Measurements from ENCODE around the gene MRTFA.

The MRTFA gene

DNA sequence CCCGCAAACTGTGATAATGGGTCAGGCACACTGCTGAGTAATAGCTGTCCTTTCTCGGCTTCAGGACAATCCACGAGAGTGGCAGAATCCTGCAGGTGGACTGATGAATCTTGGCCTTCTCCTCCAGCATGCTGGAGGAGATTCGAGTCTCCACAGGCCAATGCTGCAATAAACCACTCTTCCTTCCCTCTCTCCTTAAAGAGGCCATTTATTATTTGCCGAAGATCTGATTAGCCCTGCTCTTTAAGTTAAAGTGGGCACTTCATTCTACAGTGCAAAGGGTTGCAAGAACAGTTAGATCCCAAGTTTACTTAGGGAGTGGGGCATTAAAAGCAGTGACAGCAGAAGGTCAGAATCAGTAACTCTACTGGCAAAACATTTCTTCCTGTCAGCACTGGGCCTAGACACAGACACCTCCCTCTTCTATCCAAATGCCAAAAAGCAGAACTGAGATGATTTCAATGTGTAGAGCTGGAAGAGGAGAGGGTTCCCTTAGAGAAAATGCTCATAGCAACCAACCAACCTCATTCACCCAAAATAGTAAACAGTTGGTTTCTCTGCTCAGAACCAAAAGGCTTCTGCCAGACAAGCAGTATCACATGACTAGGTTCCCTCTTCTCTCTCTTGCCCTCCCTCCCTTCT is 144.4 kb downstream of the MRTFA start:
- H3K4me1 ChIP-seq (ENCODE audit: control insufficient read depth, low read depth, low read length): peaks cover 5% of the 10 kb centered on the region

DNA sequence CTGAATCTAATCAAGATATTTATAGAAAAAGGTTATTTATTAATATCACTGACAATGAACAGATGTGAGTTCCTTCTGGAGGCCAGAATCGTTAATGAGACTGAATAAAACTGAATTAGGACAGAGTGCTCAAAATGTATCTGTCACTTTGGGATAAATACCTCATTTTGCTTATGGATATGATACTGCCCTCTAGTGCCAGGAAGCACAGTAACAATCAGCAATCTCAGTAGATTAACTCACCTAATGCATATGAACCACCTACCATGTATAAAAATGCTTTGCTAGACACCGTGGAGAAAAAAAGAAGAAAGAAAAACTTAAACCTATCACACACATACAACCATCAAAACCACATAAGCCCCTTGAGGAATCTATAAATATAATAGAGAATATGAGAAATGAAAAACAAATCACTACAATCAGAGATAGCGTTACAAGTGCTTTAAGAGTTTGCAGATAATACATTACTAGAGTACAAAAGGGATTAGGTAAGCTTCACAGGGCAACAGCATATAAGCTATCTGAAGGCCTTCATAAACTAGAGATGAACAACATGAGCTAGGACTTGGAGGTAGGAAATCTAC is 148.8 kb downstream of the MRTFA start:
- Histone ChIP-seq H3K4me1 (ENCODE audit: control insufficient read depth, low read depth, low read length) (peaks cover 5% of the 10 kb centered on the region), H3K9ac (ENCODE audit: low read length) (no peak overlapping the region), H3K9me3 (ENCODE audit: control insufficient read depth, low read depth, low read length) (no peaks in the 10 kb centered on the region), H3K27me3 (ENCODE audit: control insufficient read depth, insufficient read depth, low read length) (no peaks in the 10 kb centered on the region), H3K4me3 (ENCODE audit: low read length) (no peak overlapping the region), H3K36me3 (ENCODE audit: control insufficient read depth, low read depth, low read length) (no peaks in the 10 kb centered on the region), H3K27ac (ENCODE audit: low read length) (no peak overlapping the region)

More for the DNA sequence above, 144.4 kb downstream of the MRTFA start:
- Histone ChIP-seq H3K9ac (ENCODE audit: low read length) (no peak overlapping the region), H3K27ac (ENCODE audit: low read length) (no peak overlapping the region), H3K36me3 (ENCODE audit: control insufficient read depth, low read depth, low read length) (no peaks in the 10 kb centered on the region), H3K9me3 (ENCODE audit: control insufficient read depth, low read depth, low read length) (no peaks in the 10 kb centered on the region), H3K27me3 (ENCODE audit: control insufficient read depth, insufficient read depth, low read length) (no peaks in the 10 kb centered on the region), H3K4me3 (ENCODE audit: low read length) (no peak overlapping the region)

DNA sequence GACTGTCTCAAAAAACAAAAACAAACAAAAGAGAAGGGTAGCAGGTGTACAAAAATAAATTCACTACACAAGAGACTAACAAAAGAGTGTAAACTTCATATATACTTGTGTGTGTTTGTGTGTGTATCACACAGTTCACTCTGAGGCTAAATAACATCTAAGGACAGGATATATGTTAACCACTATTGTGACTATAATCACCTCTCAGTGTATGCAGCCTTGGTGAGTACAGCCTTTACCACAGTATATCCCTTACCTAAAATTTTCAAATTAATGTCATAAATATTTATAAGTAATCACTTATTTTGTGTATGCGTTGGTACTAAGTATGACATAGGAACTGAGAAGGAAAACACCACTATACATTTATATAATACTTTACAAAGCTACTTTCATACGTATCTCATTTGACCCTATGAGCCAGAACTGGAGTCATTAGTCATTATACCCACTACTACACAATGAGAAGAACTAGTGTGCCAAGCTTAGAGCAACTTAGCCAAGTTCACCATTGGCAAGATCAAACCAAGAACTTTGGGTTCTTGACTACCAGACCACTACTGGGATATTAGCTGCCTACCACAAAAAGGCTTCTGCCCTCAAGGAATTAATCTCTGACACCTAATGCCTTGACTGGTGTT is 149.4 kb downstream of the MRTFA start:
- no peaks in the 10 kb centered on the region for H3K36me3 ChIP-seq (ENCODE audit: control insufficient read depth, low read depth, low read length)
- no peaks in the 10 kb centered on the region for H3K9me3 ChIP-seq (ENCODE audit: control insufficient read depth, low read depth, low read length)
- no peak overlapping the region for H3K9ac ChIP-seq (ENCODE audit: low read length)
- no peak overlapping the region for H3K27ac ChIP-seq (ENCODE audit: low read length)
- no peak overlapping the region for H3K4me3 ChIP-seq (ENCODE audit: low read length)
- no peaks in the 10 kb centered on the region for H3K4me1 ChIP-seq (ENCODE audit: control insufficient read depth, low read depth, low read length)
- H3K27me3 ChIP-seq (ENCODE audit: control insufficient read depth, insufficient read depth, low read length): no peaks in the 10 kb centered on the region

DNA sequence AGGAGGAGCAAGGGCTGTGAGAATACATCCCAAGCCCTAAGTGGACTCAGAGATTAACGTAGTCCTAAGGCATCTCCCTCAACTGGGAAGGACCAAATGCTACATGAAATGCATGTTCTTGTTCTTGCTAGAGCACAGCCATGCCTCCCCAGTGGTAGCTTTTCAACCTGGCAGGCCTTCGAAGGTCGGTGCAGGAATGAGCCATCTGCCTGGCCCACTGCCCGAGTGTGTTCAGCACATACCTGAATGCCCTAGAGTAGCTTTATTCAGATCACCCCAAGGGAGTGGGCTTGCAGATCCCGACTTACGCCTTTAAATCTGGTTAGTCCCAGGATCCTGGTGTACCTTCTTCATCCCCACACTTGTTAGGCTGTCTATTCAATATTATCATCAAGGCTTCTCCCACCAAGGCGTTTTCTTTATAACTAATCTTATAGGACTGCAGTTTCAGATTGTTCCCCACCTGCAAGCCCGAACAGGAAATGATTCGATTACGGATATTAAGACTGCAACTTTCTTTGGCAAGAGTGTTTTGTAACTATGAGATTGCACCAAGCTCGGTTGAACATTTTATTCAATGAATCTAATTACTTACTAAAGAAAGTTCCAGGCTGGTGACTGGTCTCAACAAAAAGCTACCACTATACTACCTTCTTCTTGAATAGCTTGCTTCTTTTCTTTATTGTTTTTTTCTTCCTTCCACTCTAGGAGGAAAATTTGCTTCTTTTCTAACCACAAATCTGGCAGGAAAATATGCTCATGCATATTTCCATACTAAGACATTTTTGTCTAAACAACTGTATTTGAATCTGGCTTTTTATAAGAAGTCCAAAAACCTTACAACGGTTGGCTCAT is 150.5 kb downstream of the MRTFA start:
- H3K4me3 ChIP-seq (ENCODE audit: low read length): no peak overlapping the region
- no peak overlapping the region for H3K27ac ChIP-seq (ENCODE audit: low read length)
- no peaks in the 10 kb centered on the region for H3K4me1 ChIP-seq (ENCODE audit: control insufficient read depth, low read depth, low read length)

DNA sequence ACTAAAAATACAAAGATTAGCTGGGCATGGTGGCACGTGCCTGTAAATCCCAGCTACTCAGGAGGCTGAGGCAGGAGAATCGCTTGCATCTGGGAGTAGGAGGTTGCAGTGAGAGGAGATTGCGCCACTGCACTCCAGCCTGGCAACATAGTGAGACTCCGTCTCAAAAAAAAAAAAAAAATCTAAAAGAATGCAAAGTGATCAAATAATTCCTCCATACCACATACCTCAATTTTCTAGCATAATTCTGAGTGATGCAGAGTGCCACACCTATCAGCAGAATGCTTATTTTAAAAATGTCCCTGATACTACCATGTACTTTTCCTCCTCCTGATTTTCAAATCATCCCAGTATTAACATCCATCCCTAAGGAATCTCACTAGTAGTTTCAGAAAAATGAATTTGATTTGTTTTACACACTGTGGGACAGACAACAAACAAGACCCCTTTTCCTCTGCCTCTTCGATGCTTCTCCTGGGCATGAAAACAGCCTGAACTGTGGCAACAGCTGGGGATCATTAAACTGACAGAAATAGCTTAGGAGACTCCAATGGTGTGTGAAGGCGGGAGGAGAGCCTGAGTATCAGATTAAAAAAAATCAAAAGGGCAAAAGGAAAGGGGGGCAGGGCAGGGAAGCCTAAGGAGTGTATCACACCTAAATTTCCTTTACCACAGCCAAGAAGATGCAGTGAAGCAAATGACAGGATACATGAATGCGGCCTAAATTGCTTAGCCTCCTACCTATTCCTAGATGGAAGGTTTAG is 151.4 kb downstream of the MRTFA start:
- no peak overlapping the region for H3K9ac ChIP-seq (ENCODE audit: low read length)
- no peak overlapping the region for H3K4me3 ChIP-seq (ENCODE audit: low read length)
- H3K27me3 ChIP-seq (ENCODE audit: control insufficient read depth, insufficient read depth, low read length): no peaks in the 10 kb centered on the region
- H3K4me1 ChIP-seq (ENCODE audit: control insufficient read depth, low read depth, low read length): no peaks in the 10 kb centered on the region
- H3K36me3 ChIP-seq (ENCODE audit: control insufficient read depth, low read depth, low read length): no peaks in the 10 kb centered on the region
- H3K9me3 ChIP-seq (ENCODE audit: control insufficient read depth, low read depth, low read length): no peaks in the 10 kb centered on the region
- H3K27ac ChIP-seq (ENCODE audit: low read length): no peak overlapping the region

More for the DNA sequence above, 150.5 kb downstream of the MRTFA start:
- H3K27me3 ChIP-seq (ENCODE audit: control insufficient read depth, insufficient read depth, low read length): no peaks in the 10 kb centered on the region
- H3K36me3 ChIP-seq (ENCODE audit: control insufficient read depth, low read depth, low read length): no peaks in the 10 kb centered on the region
- no peak overlapping the region for H3K9ac ChIP-seq (ENCODE audit: low read length)
- no peaks in the 10 kb centered on the region for H3K9me3 ChIP-seq (ENCODE audit: control insufficient read depth, low read depth, low read length)

DNA sequence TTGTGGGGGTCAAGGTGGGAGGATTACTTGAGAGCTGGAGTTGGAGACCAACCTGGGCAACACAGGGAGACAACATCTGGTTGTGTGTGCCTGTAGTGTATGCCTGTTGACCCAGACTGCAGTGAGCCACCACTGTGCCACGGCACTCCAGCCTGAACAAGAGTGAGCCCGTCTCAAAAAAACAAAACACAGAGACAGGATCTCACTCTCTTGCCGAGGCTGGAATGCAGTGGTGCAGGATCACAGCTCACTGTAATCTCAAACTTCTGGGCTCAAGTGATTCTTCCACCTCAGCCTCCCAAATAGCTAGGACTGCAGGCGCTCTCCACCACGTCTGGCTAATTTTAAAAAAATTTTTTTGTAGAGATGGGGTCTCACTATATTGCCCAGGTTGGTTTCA is 153.6 kb downstream of the MRTFA start:
- Histone ChIP-seq H3K9ac (ENCODE audit: low read length) (no peak overlapping the region), H3K27ac (ENCODE audit: low read length) (no peak overlapping the region), H3K4me1 (ENCODE audit: control insufficient read depth, low read depth, low read length) (peaks cover 10% of the 10 kb centered on the region)

DNA sequence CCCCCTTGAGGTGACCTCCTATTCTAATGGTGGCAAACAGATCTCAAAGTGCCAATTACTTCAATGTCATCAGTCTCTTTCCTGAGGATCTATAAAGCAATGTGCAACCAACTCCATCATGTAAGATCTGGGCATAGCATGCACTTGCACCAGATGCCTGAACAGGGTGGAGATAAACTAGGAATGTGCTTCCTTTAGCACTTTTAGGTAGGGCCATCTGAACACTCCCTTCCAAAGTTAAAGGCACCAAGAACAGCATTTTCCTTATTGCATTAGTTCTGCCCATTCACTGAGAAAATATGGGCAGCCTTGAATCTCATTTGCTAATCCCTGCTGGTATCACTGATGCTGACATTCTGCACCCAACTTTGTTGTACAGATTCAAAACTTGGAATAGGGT is 154.1 kb downstream of the MRTFA start:
- no peaks in the 10 kb centered on the region for H3K27me3 ChIP-seq (ENCODE audit: control insufficient read depth, insufficient read depth, low read length)
- no peak overlapping the region for H3K27ac ChIP-seq (ENCODE audit: low read length)
- peaks cover 11% of the 10 kb centered on the region for H3K4me1 ChIP-seq (ENCODE audit: control insufficient read depth, low read depth, low read length)
- no peak overlapping the region for H3K9ac ChIP-seq (ENCODE audit: low read length)
- H3K9me3 ChIP-seq (ENCODE audit: control insufficient read depth, low read depth, low read length): no peaks in the 10 kb centered on the region
- H3K36me3 ChIP-seq (ENCODE audit: control insufficient read depth, low read depth, low read length): no peaks in the 10 kb centered on the region
- no peak overlapping the region for H3K4me3 ChIP-seq (ENCODE audit: low read length)

More for the DNA sequence above, 153.6 kb downstream of the MRTFA start:
- H3K27me3 ChIP-seq (ENCODE audit: control insufficient read depth, insufficient read depth, low read length): no peaks in the 10 kb centered on the region
- H3K9me3 ChIP-seq (ENCODE audit: control insufficient read depth, low read depth, low read length): no peaks in the 10 kb centered on the region
- H3K4me3 ChIP-seq (ENCODE audit: low read length): no peak overlapping the region
- no peaks in the 10 kb centered on the region for H3K36me3 ChIP-seq (ENCODE audit: control insufficient read depth, low read depth, low read length)

DNA sequence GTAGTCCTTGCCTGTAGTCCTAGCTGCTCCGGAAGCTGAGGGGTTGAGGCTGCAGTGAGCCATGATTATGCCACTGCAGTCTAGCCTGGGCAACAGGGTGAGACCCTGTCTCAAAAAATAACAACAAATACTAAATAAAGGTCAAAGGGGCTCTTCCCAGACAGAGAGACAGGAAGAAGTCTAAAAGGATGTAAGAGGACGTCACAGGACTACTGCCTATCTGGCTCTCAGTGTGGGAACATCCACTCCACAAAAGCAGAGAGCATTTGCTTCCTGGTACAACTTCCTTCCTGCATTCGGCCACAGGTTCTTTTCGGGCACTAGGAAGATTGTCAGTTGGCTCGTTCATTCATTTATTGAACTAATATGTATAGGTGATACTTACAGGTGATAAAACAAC is 155.5 kb downstream of the MRTFA start:
- Histone ChIP-seq H3K4me3 (ENCODE audit: low read length) (no peak overlapping the region), H3K4me1 (ENCODE audit: control insufficient read depth, low read depth, low read length) (peaks cover 11% of the 10 kb centered on the region), H3K36me3 (ENCODE audit: control insufficient read depth, low read depth, low read length) (no peaks in the 10 kb centered on the region), H3K27ac (ENCODE audit: low read length) (no peak overlapping the region), H3K27me3 (ENCODE audit: control insufficient read depth, insufficient read depth, low read length) (no peaks in the 10 kb centered on the region), H3K9me3 (ENCODE audit: control insufficient read depth, low read depth, low read length) (no peaks in the 10 kb centered on the region), H3K9ac (ENCODE audit: low read length) (no peak overlapping the region)

DNA sequence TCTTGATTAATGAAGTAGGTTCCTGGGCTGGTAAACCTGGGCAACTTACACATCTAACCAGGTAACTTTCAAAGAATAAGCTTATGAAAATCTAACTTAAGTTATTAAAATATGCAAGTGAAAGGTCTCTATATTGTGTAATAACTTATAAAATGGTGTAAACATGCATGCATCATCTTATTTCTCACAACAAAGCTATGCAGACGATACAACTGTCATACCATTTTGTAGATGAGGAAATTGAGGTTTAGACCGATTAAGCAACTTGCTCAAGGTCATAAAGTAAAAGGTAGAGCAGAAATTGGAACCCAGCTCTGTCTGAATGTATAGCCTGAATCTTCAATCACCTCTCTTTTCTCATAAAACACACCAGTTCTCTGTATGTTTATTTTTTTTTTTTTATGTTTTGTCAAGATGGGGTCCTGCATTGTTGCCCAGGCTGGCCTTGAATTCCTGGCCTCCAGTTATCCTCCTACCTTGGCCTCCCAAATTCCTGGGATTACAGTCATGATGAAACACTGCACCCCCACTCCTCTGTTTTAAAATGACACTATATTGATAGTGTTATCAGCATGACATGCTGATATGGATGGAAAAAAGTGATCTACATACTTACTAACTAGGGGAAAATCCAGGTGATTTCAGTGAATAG is 156.5 kb downstream of the MRTFA start:
- Histone ChIP-seq H3K9ac (ENCODE audit: low read length) (no peak overlapping the region), H3K4me3 (ENCODE audit: low read length) (no peak overlapping the region), H3K36me3 (ENCODE audit: control insufficient read depth, low read depth, low read length) (no peaks in the 10 kb centered on the region), H3K27me3 (ENCODE audit: control insufficient read depth, insufficient read depth, low read length) (no peaks in the 10 kb centered on the region), H3K4me1 (ENCODE audit: control insufficient read depth, low read depth, low read length) (peaks cover 11% of the 10 kb centered on the region), H3K9me3 (ENCODE audit: control insufficient read depth, low read depth, low read length) (no peaks in the 10 kb centered on the region), H3K27ac (ENCODE audit: low read length) (no peak overlapping the region)

DNA sequence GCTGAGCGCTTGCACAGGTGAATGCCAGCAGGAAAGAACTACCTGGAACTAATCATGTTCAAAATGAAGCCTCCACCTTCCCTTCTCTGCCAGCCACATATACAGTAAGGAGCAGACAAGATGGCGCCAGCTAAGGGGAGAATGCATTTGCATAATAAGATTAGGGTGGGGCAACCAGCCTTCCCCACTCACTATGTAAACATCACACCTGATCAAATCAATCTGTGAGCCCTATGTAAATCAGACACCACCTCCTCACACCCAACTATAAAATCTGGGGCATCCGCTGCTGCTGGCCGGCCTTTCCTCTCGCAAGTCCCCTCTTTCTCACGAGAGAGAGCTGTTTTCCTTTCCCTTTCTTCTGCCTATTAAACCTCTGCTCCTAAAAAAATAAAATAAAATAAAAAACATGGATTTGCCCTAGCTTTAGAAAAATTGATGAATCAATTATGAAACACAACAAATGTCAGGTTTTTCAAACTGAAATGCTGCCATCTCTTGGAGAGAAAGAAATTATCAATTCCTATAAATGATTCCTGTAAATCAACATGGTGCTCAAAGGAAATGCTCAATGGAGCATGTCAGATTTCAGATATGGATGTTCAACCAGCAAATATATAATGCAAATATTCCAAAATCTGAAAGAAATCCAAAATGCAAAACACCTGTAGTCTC is 157.3 kb downstream of the MRTFA start:
- no peaks in the 10 kb centered on the region for H3K9me3 ChIP-seq (ENCODE audit: control insufficient read depth, low read depth, low read length)
- no peak overlapping the region for H3K27ac ChIP-seq (ENCODE audit: low read length)
- no peaks in the 10 kb centered on the region for H3K27me3 ChIP-seq (ENCODE audit: control insufficient read depth, insufficient read depth, low read length)
- no peak overlapping the region for H3K9ac ChIP-seq (ENCODE audit: low read length)
- peaks cover 11% of the 10 kb centered on the region for H3K4me1 ChIP-seq (ENCODE audit: control insufficient read depth, low read depth, low read length)
- H3K4me3 ChIP-seq (ENCODE audit: low read length): no peak overlapping the region
- H3K36me3 ChIP-seq (ENCODE audit: control insufficient read depth, low read depth, low read length): no peaks in the 10 kb centered on the region
